Mucosa of rectum (tissue), 2 donors: ENCODE results near the gene HELZ.

Experiments used
- H3K27ac ChIP-seq, 2 donors: one replicate each; pipeline ENCODE4 v1.7.0; 2013; ENCODE audit warnings: inconsistent platforms in 2 of 2, low read depth in 2 of 2, low read length in 2 of 2
- H3K27me3 ChIP-seq, 2 donors: one replicate each; pipeline ENCODE4 v1.7.0; 2013; ENCODE audit warnings: low read length in 2 of 2; ENCODE audit not compliant: control insufficient read depth in 2 of 2, insufficient read depth in 2 of 2
- H3K36me3 ChIP-seq, 2 donors: one replicate each; pipeline ENCODE4 v1.7.0; 2013; ENCODE audit warnings: low read length in 2 of 2; ENCODE audit not compliant: control insufficient read depth in 2 of 2, insufficient read depth in 2 of 2
- H3K4me1 ChIP-seq, 2 donors: one replicate each; pipeline ENCODE4 v1.7.0; 2013; ENCODE audit warnings: low read length in 2 of 2, mild to moderate bottlenecking in 1 of 2; ENCODE audit not compliant: control insufficient read depth in 2 of 2, insufficient read depth in 2 of 2
- H3K4me3 ChIP-seq, 2 donors: one replicate each; pipeline ENCODE4 v1.7.0; 2013; ENCODE audit warnings: low read length in 2 of 2
- H3K9ac ChIP-seq, 2 donors: one replicate each; pipeline ENCODE4 v1.7.0; 2013; ENCODE audit warnings: low read length in 2 of 2, low read depth in 1 of 2, mild to moderate bottlenecking in 1 of 2
- H3K9me3 ChIP-seq, 2 donors: one replicate each; pipeline ENCODE4 v1.7.0; 2013; ENCODE audit warnings: low read length in 2 of 2; ENCODE audit not compliant: control insufficient read depth in 2 of 2
- donor health status: healthy.
- donor health status: Normal muscosa, but diverticular disease.

HELZ gene

DNA sequence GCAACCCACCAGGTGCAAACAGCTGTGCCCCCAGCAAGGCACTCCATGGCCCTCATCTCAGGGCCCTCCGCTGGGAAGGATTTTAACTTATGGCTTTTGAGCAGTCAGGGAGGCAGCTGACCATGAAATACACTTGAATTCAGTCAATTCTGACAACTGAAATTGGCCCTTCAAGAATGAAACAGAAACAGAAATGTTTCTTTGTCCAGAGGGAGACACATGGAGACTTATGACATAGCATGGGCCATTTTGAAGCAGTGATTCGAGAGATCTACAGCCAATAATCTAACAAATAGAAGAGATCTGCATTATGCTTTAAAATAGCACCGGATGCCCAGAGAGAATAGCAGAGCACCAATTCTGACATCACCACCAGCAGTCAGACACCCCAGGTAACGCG, 193.2 kb downstream of the HELZ start:
- Histone ChIP-seq H3K9me3 (peaks cover 3 to 6% of the 10 kb centered on the region in 2 donors), H3K36me3 (no peaks in the 10 kb centered on the region), H3K27me3 (no peaks in the 10 kb centered on the region), H3K4me3 (no peak overlapping the region), H3K27ac (no peak overlapping the region), H3K9ac (no peak overlapping the region), H3K4me1 (peaks cover 8 to 21% of the 10 kb centered on the region in 2 donors)

- no peak overlapping the region for H3K27ac ChIP-seq
- no peak overlapping the region for H3K9ac ChIP-seq
- no peaks in the 10 kb centered on the region for H3K36me3 ChIP-seq
- no peak overlapping the region for H3K4me3 ChIP-seq
- H3K27me3 ChIP-seq: peaks cover 0 to 2% of the 10 kb centered on the region in 2 donors
- peaks cover 3 to 6% of the 10 kb centered on the region in 2 donors for H3K9me3 ChIP-seq
- H3K4me1 ChIP-seq: peaks cover 3 to 25% of the 10 kb centered on the region in 2 donors
Observed at GRCh38 chr17:67051155-67051538, 193.8 kb downstream of the HELZ start.

DNA sequence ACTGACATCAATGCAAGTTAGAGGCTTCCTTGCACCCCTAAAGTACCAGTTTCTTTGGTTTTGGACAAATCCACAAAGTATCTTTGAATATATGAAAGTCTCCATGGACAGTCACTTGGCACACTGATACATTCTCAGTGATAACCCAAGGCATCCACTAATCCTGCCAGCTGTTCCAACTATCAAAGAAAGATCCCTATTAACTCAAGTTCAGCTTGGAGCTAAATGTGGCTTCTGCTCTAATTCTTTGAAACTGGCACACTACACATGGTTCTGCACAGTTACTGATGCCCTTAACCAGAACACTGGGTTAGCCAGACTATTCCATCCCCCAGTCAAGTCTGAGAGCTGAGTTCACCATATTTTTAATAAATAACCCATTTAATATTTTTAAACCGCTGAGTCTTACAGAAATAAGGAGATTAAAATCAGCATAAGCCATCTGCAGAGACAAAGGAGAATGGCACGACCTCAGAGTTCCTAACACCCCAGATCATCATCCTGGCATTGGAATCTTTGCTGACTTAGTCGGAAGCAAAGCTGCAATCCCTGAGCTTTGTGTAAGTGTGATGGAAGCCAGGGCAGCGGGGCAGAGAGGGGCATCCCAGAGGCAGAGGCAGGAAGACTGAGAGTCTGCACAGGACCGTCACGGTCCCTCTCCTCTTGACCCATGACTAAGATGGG, 194.4 kb downstream of the HELZ start:
- Histone ChIP-seq H3K4me3 (no peak overlapping the region), H3K36me3 (no peaks in the 10 kb centered on the region), H3K9ac (no peak overlapping the region), H3K27ac (no peak overlapping the region), H3K4me1 (peaks cover 0 to 25% of the 10 kb centered on the region in 2 donors), H3K9me3 (peaks cover 3 to 6% of the 10 kb centered on the region in 2 donors), H3K27me3 (peaks cover 0 to 2% of the 10 kb centered on the region in 2 donors)

DNA sequence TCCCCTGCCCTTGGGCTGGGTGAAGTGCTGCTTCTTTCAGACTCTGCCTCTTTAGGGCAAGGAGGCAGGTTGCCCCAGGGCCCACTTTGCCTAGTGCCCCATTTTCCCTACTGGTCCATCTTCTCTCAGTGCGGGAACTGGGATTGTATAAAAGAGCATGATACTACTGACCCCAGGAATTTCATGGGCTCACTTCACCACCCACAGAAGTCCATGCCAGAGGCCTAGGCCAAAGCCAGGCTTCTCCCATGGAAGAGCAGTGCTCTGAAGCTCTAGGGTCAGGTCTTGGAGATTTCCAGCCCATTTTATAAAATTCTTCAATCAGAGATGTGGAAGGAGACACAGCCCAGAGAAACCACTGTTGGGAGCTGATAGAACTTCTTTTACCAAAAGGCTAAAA, 194.9 kb downstream of the HELZ start:
- Histone ChIP-seq H3K9me3 (peaks cover 3 to 6% of the 10 kb centered on the region in 2 donors), H3K27me3 (peaks cover 0 to 2% of the 10 kb centered on the region in 2 donors), H3K27ac (no peak overlapping the region), H3K36me3 (no peaks in the 10 kb centered on the region), H3K4me1 (peaks cover 0 to 25% of the 10 kb centered on the region in 2 donors), H3K9ac (no peak overlapping the region), H3K4me3 (no peak overlapping the region)

DNA sequence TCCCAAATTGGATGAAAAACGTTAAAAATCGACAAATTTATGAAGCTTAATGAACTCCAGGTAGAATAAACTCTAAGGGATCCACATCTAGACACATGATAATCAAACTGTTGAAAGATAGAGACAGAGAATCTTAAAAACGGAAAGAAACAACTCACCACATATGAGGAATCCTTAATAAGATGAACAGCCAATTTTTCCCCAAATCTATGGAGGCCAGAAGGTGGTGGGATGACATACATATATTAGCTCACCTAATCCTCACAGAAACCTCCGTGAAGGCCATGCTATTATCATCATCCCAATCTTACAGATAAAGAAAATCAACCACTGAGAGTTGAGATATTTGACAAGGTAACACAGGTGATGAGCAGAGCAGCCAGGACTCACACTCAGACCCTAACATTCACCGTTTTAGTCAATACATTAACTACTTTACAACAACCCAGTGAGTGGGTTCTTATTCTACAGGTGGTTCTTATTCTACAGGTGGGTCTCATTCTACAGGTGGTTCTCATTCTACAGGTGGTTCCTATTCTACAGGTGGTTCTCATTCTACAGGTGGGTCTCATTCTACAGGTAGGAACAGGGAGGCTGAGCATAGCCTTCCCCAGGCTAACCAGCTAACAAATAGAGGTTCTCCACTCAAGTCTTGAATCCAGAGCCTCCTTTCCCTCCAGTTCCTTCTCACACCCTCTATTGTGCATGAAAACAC, 195.8 kb downstream of the HELZ start:
- Histone ChIP-seq H3K27me3 (peaks cover 0 to 2% of the 10 kb centered on the region in 2 donors), H3K4me3 (no peak overlapping the region), H3K9me3 (peaks cover 3 to 6% of the 10 kb centered on the region in 2 donors), H3K9ac (no peak overlapping the region), H3K36me3 (no peaks in the 10 kb centered on the region), H3K4me1 (peaks cover 0 to 25% of the 10 kb centered on the region in 2 donors), H3K27ac (no peak overlapping the region)

- Histone ChIP-seq H3K36me3 (no peaks in the 10 kb centered on the region), H3K4me1 (peaks cover 0 to 20% of the 10 kb centered on the region in 2 donors), H3K4me3 (no peak overlapping the region), H3K9me3 (peaks cover 3 to 6% of the 10 kb centered on the region in 2 donors), H3K27ac (no peak overlapping the region), H3K9ac (no peak overlapping the region), H3K27me3 (peaks cover 0 to 2% of the 10 kb centered on the region in 2 donors)
Observed at GRCh38 chr17:67047382-67047781, 197.6 kb downstream of the HELZ start.

GRCh38 chr17:67046398-67046797, 198.6 kb downstream of the HELZ start:
- Histone ChIP-seq H3K9ac (peak overlapping the region; percentile 24 to 30), H3K36me3 (no peaks in the 10 kb centered on the region), H3K27me3 (peaks cover 0 to 2% of the 10 kb centered on the region in 2 donors), H3K4me1 (peaks cover 0 to 18% of the 10 kb centered on the region in 2 donors), H3K27ac (peak overlapping the region; percentile 40 to 63), H3K4me3 (peak overlapping the region in 1 of 2 donors; percentile 20), H3K9me3 (peaks cover 3 to 6% of the 10 kb centered on the region in 2 donors)

DNA sequence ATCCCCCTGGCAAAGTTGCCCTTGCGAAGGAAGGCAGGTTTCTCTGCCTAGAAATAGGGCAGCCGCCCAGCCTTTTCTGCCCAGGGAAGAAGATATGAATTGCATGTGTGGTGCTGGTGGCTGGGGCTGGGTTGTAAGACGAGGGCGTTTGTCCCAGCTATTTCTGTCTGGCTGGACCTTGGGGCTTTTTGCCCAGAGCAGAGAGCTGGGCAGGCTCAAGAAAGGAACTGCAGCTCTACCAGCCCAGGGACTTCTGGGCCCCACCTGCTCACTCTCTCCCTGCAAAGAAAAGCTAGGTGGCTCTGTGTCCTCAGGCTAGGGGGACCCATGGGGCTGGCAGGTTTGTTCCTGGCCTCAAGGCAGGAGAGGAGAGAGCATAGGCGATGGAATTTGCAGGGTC, 200.1 kb downstream of the HELZ start:
- Histone ChIP-seq H3K4me1 (peaks cover 0 to 18% of the 10 kb centered on the region in 2 donors), H3K9me3 (peaks cover 2 to 6% of the 10 kb centered on the region in 2 donors), H3K4me3 (no peak overlapping the region), H3K9ac (no peak overlapping the region), H3K27ac (no peak overlapping the region), H3K27me3 (peaks cover 0 to 2% of the 10 kb centered on the region in 2 donors), H3K36me3 (no peaks in the 10 kb centered on the region)

DNA sequence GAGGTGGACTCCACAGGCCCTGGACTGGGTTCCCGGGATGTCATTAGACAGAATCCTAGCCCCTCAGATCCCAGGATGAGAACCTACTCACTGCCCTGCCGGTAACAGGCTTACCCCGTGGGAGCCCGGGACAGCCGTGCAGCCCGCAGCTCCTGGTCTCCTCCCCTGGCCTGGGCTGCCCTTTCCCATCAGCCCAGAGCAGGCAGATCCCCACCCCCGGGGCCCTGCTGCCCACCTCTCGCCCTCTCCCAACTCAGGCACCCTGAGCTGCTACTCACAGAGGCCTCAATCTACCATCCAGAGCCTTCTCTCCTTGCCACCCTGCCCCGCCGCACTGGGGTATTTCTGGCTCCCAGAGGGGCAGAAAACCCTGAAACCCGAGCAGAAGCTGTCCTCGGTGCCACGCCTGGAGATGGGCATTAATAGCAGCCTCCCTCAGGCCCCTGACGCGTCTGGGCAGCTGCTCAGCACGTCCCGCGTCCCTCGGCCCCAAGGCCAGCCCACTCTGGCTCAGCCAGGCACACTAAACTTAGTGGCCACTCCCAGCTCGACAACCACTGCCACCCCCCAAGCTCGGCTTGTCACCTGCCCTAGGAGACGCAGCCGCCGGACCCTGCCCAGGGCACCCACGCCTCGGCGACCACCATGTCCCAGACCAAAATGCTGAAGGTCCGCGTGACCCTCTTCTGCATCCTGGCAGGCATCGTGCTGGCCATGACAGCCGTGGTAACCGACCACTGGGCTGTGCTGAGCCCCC, 200.8 kb downstream of the HELZ start, which contains the start of gene CACNG1:
Gene CACNG1 (plus strand): TSS at position 539 of the 757 bp plus-strand sequence. CDS start 107 bp downstream, at position 646.
- Histone ChIP-seq H3K27ac (no peak within 1 kb of the TSS), H3K9me3 (peaks cover 0 to 5% of the 10 kb centered on the region in 2 donors), H3K9ac (no peak within 1 kb of the TSS), H3K4me1 (peaks cover 0 to 18% of the 10 kb centered on the region in 2 donors), H3K4me3 (no peak within 1 kb of the TSS), H3K36me3 (no peaks in the 10 kb centered on the region), H3K27me3 (peaks cover 0 to 2% of the 10 kb centered on the region in 2 donors)
